ENCODE results near the gene ANKRD63. TPM values are rescaled to one million over a fixed set of nuclear protein-coding genes. Genes with fewer than 3 reads are reported as not detected.

Gene ANKRD63
- total and polyA plus RNA-seq, 4 donors = not detected

DNA sequence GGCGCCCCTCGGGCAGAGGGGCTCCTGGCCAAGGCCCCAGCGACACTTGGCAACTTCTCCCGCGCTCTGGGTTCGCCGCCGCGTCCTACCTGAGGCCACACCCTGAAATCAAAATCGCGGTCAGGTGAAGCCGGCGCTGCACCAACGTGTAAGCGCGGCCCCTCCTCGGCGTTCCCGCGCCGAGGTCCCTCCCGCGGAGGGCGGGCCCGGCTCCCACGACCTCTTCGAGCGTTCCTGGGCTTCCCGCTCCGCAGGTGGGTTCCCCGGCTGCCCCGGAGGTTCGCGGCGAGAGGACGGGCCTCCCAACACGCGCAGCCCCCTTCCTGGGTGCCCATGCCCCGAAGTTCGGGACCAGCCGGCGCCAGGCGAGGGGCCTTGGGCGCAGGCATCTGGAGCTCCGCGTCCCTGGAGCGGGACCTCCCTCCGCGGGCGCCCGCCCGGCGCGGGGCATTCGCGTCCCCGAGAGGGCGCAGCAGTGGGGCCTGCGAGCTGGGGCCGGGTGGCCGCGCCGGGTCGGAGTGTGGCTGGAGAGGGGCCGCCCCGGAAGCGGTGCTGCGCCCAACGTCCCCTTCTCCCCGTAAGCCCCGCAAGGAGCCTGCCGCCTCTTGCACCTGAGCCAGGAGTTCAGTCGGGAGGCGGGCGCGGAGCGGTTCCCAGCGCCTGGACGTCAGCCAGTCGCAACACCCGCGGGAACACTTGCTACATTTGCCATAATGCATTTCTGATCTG is 30.3 kb downstream of the ANKRD63 start:
- Histone ChIP-seq H3K27me3 (ENCODE audit: control insufficient read depth in 3 of 3, insufficient read depth in 3 of 3, low read length in 2 of 3) (peaks cover 0 to 23% (median 8%) of the 10 kb centered on the region in 3 donors), H3K36me3 (ENCODE audit: control insufficient read depth in 4 of 4, insufficient read depth in 4 of 4, low read length in 4 of 4) (no peaks in the 10 kb centered on the region), H3K9ac (ENCODE audit: insufficient read depth in 1 of 2, low read length in 2 of 2) (peak overlapping the region in 1 of 2 donors; percentile 32), H3K9me3 (ENCODE audit: control insufficient read depth in 4 of 4, insufficient read depth in 3 of 4, low read length in 3 of 4) (no peaks in the 10 kb centered on the region), H3K4me3 (peak overlapping the region; percentile 40), H3K4me1 (ENCODE audit: control insufficient read depth in 5 of 5, insufficient read depth in 5 of 5, low read length in 5 of 5) (peaks cover 0 to 26% (median 0%) of the 10 kb centered on the region in 5 donors), H3K27ac (ENCODE audit: low read depth in 1 of 2, low read length in 1 of 2) (peak overlapping the region in 1 of 2 donors; percentile 39)
- TF ChIP-seq, protein P1, sequence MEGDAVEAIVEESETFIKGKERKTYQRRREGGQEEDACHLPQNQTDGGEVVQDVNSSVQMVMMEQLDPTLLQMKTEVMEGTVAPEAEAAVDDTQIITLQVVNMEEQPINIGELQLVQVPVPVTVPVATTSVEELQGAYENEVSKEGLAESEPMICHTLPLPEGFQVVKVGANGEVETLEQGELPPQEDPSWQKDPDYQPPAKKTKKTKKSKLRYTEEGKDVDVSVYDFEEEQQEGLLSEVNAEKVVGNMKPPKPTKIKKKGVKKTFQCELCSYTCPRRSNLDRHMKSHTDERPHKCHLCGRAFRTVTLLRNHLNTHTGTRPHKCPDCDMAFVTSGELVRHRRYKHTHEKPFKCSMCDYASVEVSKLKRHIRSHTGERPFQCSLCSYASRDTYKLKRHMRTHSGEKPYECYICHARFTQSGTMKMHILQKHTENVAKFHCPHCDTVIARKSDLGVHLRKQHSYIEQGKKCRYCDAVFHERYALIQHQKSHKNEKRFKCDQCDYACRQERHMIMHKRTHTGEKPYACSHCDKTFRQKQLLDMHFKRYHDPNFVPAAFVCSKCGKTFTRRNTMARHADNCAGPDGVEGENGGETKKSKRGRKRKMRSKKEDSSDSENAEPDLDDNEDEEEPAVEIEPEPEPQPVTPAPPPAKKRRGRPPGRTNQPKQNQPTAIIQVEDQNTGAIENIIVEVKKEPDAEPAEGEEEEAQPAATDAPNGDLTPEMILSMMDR (IDR thresholded peaks at IDR 0.05; ENCODE audit: control extremely low read depth, extremely low read depth) = no peak
- WGBS, 2 donors = 1 to 2% methylated on average over 72 to 82 of the region's 82 CpGs
- peak; percentile 25 to 52 (median 44) for DNase-seq
- peak; percentile 73 for ATAC-seq (ENCODE audit: insufficient read depth, low FRiP score)

DNA sequence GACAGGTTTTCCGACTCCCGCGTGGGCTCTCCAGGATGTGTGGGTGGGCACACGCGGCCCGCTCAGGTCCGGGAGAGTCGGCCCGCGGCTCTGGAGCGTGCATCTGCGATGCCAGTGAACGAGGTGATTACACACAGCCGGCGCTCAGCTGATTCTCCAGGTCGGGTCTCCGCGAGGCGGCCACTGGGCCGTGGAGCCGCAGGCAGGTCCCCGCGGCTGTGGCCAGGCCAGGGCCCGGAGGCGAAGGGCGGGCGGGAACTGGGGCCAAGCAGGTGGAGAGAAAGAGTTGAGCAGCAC is 30.8 kb downstream of the ANKRD63 start:
- 48 to 49% methylated on average over 25 to 27 of the region's 27 CpGs for WGBS, 2 donors
- peak; percentile 16 for ATAC-seq (ENCODE audit: insufficient read depth, low FRiP score)

DNA sequence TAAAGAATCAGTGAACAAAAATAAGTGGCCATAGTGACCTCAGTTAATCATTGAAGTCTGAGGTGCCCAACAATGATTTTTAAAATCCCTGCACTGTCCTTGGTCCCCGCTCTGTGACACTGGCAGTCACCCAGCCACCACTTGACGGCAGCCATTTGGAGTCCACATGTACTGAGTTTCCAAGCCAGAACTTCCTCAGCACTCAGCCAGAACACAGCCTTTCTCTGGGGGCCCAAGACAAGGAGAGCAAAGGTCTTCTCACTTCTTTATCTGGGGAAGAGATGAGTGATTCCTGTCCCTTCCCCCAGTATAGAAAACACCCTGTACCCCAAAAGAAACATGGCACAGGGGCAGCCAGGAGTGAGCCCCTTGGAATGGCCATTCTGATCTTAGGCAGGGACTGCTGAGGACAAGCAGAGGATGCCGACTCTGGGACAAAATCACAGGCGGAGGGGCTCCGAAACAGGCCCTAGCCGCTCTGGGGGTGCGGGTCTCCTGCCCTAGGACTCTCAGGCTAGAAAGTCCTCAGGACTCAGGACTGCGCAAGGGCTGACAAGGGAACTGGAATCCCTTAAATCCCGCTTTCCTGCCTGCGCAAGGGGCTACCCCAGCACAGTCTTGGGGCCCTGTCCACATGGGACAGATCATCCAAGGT is 31.3 kb downstream of the ANKRD63 start:
- no peaks in the 10 kb centered on the region for H3K36me3 ChIP-seq (ENCODE audit: control insufficient read depth in 4 of 4, insufficient read depth in 4 of 4, low read length in 4 of 4)
- H3K4me1 ChIP-seq (ENCODE audit: control insufficient read depth in 5 of 5, insufficient read depth in 5 of 5, low read length in 5 of 5) = peaks cover 0 to 26% (median 0%) of the 10 kb centered on the region in 5 donors
- no peak overlapping the region for H3K9ac ChIP-seq (ENCODE audit: insufficient read depth in 1 of 2, low read length in 2 of 2)
- TF ChIP-seq, protein P1 (IDR thresholded peaks at IDR 0.05; ENCODE audit: control extremely low read depth, extremely low read depth) = no peak
- 93 to 95% methylated on average over 10 of the region's 10 CpGs for WGBS, 2 donors
- DNase-seq = no peak
- no peaks in the 10 kb centered on the region for H3K9me3 ChIP-seq (ENCODE audit: control insufficient read depth in 4 of 4, insufficient read depth in 3 of 4, low read length in 3 of 4)
- H3K27ac ChIP-seq (ENCODE audit: low read depth in 1 of 2, low read length in 1 of 2) = no peak overlapping the region
- H3K27me3 ChIP-seq (ENCODE audit: control insufficient read depth in 3 of 3, insufficient read depth in 3 of 3, low read length in 2 of 3) = peaks cover 0 to 23% (median 8%) of the 10 kb centered on the region in 3 donors
- no peak for ATAC-seq (ENCODE audit: insufficient read depth, low FRiP score)
- no peak overlapping the region for H3K4me3 ChIP-seq

More for the DNA sequence above, 30.8 kb downstream of the ANKRD63 start:
- Histone ChIP-seq H3K27ac (ENCODE audit: low read depth in 1 of 2, low read length in 1 of 2) (no peak overlapping the region), H3K4me3 (no peak overlapping the region), H3K27me3 (ENCODE audit: control insufficient read depth in 3 of 3, insufficient read depth in 3 of 3, low read length in 2 of 3) (peaks cover 0 to 23% (median 8%) of the 10 kb centered on the region in 3 donors), H3K9me3 (ENCODE audit: control insufficient read depth in 4 of 4, insufficient read depth in 3 of 4, low read length in 3 of 4) (no peaks in the 10 kb centered on the region), H3K36me3 (ENCODE audit: control insufficient read depth in 4 of 4, insufficient read depth in 4 of 4, low read length in 4 of 4) (no peaks in the 10 kb centered on the region), H3K4me1 (ENCODE audit: control insufficient read depth in 5 of 5, insufficient read depth in 5 of 5, low read length in 5 of 5) (peaks cover 0 to 26% (median 0%) of the 10 kb centered on the region in 5 donors), H3K9ac (ENCODE audit: insufficient read depth in 1 of 2, low read length in 2 of 2) (no peak overlapping the region)
- no peak for DNase-seq
- TF ChIP-seq, protein P1 (IDR thresholded peaks at IDR 0.05; ENCODE audit: control extremely low read depth, extremely low read depth) = no peak
